ENCODE results near the gene SORCS2. TPM values are rescaled to one million over a fixed set of nuclear protein-coding genes. Genes with fewer than 3 reads are reported as not detected.

SORCS2 gene
- total and polyA plus RNA-seq, 2 of the 13 experiments (the other 11 are each of a cell fraction or from before 2014, with no cell fraction given) = 0.82 to 1.0 TPM

DNA sequence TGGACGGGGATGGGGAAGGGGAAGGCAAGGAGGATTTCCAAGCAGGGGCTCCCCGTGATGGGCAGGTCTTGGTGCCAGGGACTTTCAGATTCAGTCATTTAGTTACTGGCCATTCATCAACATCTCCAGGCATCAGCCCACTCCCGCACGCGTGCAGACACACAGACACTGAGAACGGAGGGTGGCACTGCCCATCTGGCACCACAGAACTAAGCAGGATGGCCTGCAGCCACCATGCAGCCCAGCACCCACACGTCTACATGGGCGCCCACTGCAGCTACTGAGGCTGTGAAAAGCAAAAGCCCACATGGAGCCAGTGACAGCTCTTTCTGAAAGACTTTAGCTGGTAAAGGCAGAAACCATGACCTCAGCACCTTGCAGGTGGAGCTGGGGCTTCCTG lies 418.5 kb downstream of the SORCS2 start:
- Histone ChIP-seq H3K4me3 (replicated peaks in 1 of 3; ENCODE audit: insufficient read depth in 1 of 3, low read depth in 2 of 3, low read length in 3 of 3) (no peak overlapping the region), H3K9ac (ENCODE audit: insufficient read depth, low read depth, low read length) (no peak overlapping the region), H2AFZ (ENCODE audit: low read length) (no peak overlapping the region), H3K9me3 (ENCODE audit: low read length) (peaks cover 6% of the 10 kb centered on the region; the same call in 1 of the 2 replicates), H3K4me2 (ENCODE audit: low read depth, low read length) (no peak overlapping the region), H3K27ac (ENCODE audit: extremely low read length, insufficient read depth, low read length) (no peak overlapping the region), H3K4me1 (ENCODE audit: insufficient read depth, low read length) (peaks cover 24% of the 10 kb centered on the region), H4K20me1 (ENCODE audit: insufficient read depth, low read length) (no peaks in the 10 kb centered on the region), H3K79me2 (ENCODE audit: insufficient read depth, low read length) (no peaks in the 10 kb centered on the region), H3K36me3 (replicated peaks in 1 of 2; ENCODE audit: control insufficient read depth in 1 of 2, insufficient read depth in 2 of 2, low read length in 2 of 2) (no peaks in the 10 kb centered on the region; a peak in 1 of 5 replicates), H3K27me3 (ENCODE audit: control insufficient read depth in 1 of 2, insufficient read depth in 2 of 2, low read length in 2 of 2) (no peaks in the 10 kb centered on the region)
- CTCF ChIA-PET (ENCODE audit: low intra/inter-chr PET ratio, low total read pairs) = no interaction called here
- intact Hi-C loops (cut with micrococcal nuclease; ENCODE audit: unreplicated experiment) = no loop called here
- in situ Hi-C loops (cut with HindIII; ENCODE audit: extremely low pct_ligation_motif_present, low pct_unique_long_range_greater_than_20kb) = no loop called here
- no peak for TF ChIP-seq ZSCAN29 (CRISPR knock-in tag; conservative IDR thresholded peaks at IDR 0.05)
- no peak for TF ChIP-seq ZNF547 (CRISPR knock-in tag; IDR thresholded peaks at IDR 0.05)
- TF ChIP-seq, protein P1, sequence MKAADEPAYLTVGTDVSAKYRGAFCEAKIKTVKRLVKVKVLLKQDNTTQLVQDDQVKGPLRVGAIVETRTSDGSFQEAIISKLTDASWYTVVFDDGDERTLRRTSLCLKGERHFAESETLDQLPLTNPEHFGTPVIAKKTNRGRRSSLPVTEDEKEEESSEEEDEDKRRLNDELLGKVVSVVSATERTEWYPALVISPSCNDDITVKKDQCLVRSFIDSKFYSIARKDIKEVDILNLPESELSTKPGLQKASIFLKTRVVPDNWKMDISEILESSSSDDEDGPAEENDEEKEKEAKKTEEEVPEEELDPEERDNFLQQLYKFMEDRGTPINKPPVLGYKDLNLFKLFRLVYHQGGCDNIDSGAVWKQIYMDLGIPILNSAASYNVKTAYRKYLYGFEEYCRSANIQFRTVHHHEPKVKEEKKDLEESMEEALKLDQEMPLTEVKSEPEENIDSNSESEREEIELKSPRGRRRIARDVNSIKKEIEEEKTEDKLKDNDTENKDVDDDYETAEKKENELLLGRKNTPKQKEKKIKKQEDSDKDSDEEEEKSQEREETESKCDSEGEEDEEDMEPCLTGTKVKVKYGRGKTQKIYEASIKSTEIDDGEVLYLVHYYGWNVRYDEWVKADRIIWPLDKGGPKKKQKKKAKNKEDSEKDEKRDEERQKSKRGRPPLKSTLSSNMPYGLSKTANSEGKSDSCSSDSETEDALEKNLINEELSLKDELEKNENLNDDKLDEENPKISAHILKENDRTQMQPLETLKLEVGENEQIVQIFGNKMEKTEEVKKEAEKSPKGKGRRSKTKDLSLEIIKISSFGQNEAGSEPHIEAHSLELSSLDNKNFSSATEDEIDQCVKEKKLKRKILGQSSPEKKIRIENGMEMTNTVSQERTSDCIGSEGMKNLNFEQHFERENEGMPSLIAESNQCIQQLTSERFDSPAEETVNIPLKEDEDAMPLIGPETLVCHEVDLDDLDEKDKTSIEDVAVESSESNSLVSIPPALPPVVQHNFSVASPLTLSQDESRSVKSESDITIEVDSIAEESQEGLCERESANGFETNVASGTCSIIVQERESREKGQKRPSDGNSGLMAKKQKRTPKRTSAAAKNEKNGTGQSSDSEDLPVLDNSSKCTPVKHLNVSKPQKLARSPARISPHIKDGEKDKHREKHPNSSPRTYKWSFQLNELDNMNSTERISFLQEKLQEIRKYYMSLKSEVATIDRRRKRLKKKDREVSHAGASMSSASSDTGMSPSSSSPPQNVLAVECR (CRISPR knock-in tag; IDR thresholded peaks at IDR 0.05; ENCODE audit: borderline replicate concordance) = no peak
- no peak for TF ChIP-seq NCOR1 (IDR thresholded peaks at IDR 0.05; ENCODE audit: borderline replicate concordance, low read length)
- no peak for TF ChIP-seq HDAC1 (CRISPR knock-in tag; IDR thresholded peaks at IDR 0.05)
- ATAC-seq (no peak), FAIRE-seq (no peak), DNase-seq (ENCODE audit: low spot score) (no peak)
- BruUV-seq (replicated peaks) = no TSS peak
- 90% methylated on average over 2 of the region's 8 CpGs for WGBS (ENCODE audit: low lambda C conversion rate)
- POLR2A ChIA-PET = no interaction called here
